ENCODE results near the gene ABCC10.

ABCC10 gene

GRCh38 chr6:43434943-43435342, 7.6 kb downstream of the ABCC10 start:
- no peak for DNase-seq (ENCODE audit: low read depth in 1 of 2, low spot score in 1 of 2)
- Histone ChIP-seq H3K27me3 (ENCODE audit: insufficient read depth, poor library complexity, severe bottlenecking) (no peaks in the 10 kb centered on the region), H3K4me3 (replicated peaks; ENCODE audit: insufficient read depth, low read length) (no peak overlapping the region), H3K27ac (replicated peaks) (no peak overlapping the region)
- TF ChIP-seq REST (IDR thresholded peaks at IDR 0.05; ENCODE audit: insufficient replicate concordance, low read depth) = no peak
- no peak for TF ChIP-seq GABPA (IDR thresholded peaks at IDR 0.05; ENCODE audit: low read depth)
- no peak for TF ChIP-seq CTCF (IDR thresholded peaks at IDR 0.05; ENCODE audit: insufficient read depth, low read length)
- no peak for TF ChIP-seq POLR2AphosphoS5 (IDR thresholded peaks at IDR 0.05; ENCODE audit: low read depth)
- no peak for TF ChIP-seq SPI1 (IDR thresholded peaks at IDR 0.05; ENCODE audit: borderline replicate concordance, low read depth)

- no peaks in the 10 kb centered on the region for H3K27me3 ChIP-seq (ENCODE audit: insufficient read depth, poor library complexity, severe bottlenecking)
- no peak overlapping the region for H3K4me3 ChIP-seq (replicated peaks; ENCODE audit: insufficient read depth, low read length)
- no peak overlapping the region for H3K27ac ChIP-seq (replicated peaks)
- TF ChIP-seq POLR2AphosphoS5 (IDR thresholded peaks at IDR 0.05; ENCODE audit: low read depth) (no peak), GABPA (IDR thresholded peaks at IDR 0.05; ENCODE audit: low read depth) (no peak), SPI1 (IDR thresholded peaks at IDR 0.05; ENCODE audit: borderline replicate concordance, low read depth) (no peak), CTCF (IDR thresholded peaks at IDR 0.05; ENCODE audit: insufficient read depth, low read length) (no peak), REST (IDR thresholded peaks at IDR 0.05; ENCODE audit: insufficient replicate concordance, low read depth) (no peak)
- no peak for DNase-seq (ENCODE audit: low read depth in 1 of 2, low spot score in 1 of 2)
Measured at GRCh38 chr6:43435682-43436437, 8.5 kb downstream of the ABCC10 start.

GRCh38 chr6:43436577-43437282, 9.4 kb downstream of the ABCC10 start:
- no peaks in the 10 kb centered on the region for H3K27me3 ChIP-seq (ENCODE audit: insufficient read depth, poor library complexity, severe bottlenecking)
- no peak for DNase-seq (ENCODE audit: low read depth in 1 of 2, low spot score in 1 of 2)
- no peak overlapping the region for H3K4me3 ChIP-seq (replicated peaks; ENCODE audit: insufficient read depth, low read length)
- no peak for TF ChIP-seq POLR2AphosphoS5 (IDR thresholded peaks at IDR 0.05; ENCODE audit: low read depth)
- no peak overlapping the region for H3K27ac ChIP-seq (replicated peaks)

GRCh38 chr6:43437700-43438099, 10.4 kb downstream of the ABCC10 start:
- DNase-seq (ENCODE audit: low read depth in 1 of 2, low spot score in 1 of 2) = no peak
- TF ChIP-seq GABPA (IDR thresholded peaks at IDR 0.05; ENCODE audit: low read depth) = no peak
- no peak for TF ChIP-seq SPI1 (IDR thresholded peaks at IDR 0.05; ENCODE audit: borderline replicate concordance, low read depth)
- no peak for TF ChIP-seq REST (IDR thresholded peaks at IDR 0.05; ENCODE audit: insufficient replicate concordance, low read depth)
- no peak for TF ChIP-seq CTCF (IDR thresholded peaks at IDR 0.05; ENCODE audit: insufficient read depth, low read length)
- TF ChIP-seq POLR2AphosphoS5 (IDR thresholded peaks at IDR 0.05; ENCODE audit: low read depth) = no peak
- Histone ChIP-seq H3K4me3 (replicated peaks; ENCODE audit: insufficient read depth, low read length) (no peak overlapping the region), H3K27me3 (ENCODE audit: insufficient read depth, poor library complexity, severe bottlenecking) (no peaks in the 10 kb centered on the region), H3K27ac (replicated peaks) (no peak overlapping the region)
